Measurements from ENCODE around the gene KIAA1217.

GRCh38 chr10:24197263-24197662, 11.7 kb upstream of the KIAA1217 start:
- TF ChIP-seq POLR2A (IDR thresholded peaks at IDR 0.05; ENCODE audit: low read length), result no peak
- no peak for TF ChIP-seq GATA1 (IDR thresholded peaks at IDR 0.05; ENCODE audit: low read depth, low read length)
